HG02870 (cell line): Measurements from ENCODE around the gene DRP2.
"Not testable (repeated sequence)": the region's sequence is repeated elsewhere in the genome, so short reads cannot be mapped to it uniquely, and the experiment has no call there.

ENCODE experiments used
- ATAC-seq: cut with Tn5 transposase; IDR thresholded peaks from one replicate; pipeline ENCODE4 v1.9.1; 2021; ENCODE audit warnings: mild to moderate bottlenecking, moderate library complexity; ENCODE audit not compliant: unreplicated experiment

Gene DRP2

GRCh38 chrX:101219116-101219863 is at the start of gene DRP2:
DRP2 (plus strand) TSS chrX:101219786; CDS start chrX:101231648, 11,862 bp downstream.
- no peak for ATAC-seq

- no peak for ATAC-seq
These were observed 47.6 kb upstream of the DRP2 start for GRCh38 chrX:101171883-101172400.

- no peak for ATAC-seq
These were observed 43.1 kb upstream of the DRP2 start for GRCh38 chrX:101176439-101176838.

GRCh38 chrX:101184876-101185275 is 34.7 kb upstream of the DRP2 start:
- not testable (repeated sequence) for ATAC-seq

GRCh38 chrX:101187961-101188360 is 31.6 kb upstream of the DRP2 start:
- not testable (repeated sequence) for ATAC-seq

GRCh38 chrX:101190736-101191135 is 28.9 kb upstream of the DRP2 start:
- no peak for ATAC-seq

- ATAC-seq: no peak
These were observed 28.3 kb upstream of the DRP2 start for GRCh38 chrX:101191217-101191750.

- ATAC-seq: no peak
These were observed 24.0 kb upstream of the DRP2 start for GRCh38 chrX:101195442-101196173.

- ATAC-seq: no peak
These were observed 15.7 kb upstream of the DRP2 start for GRCh38 chrX:101203761-101204351.

- peak; percentile 64 for ATAC-seq
These were observed 13.1 kb upstream of the DRP2 start for GRCh38 chrX:101206471-101206870.

- ATAC-seq: peak; percentile 59
These were observed 11.3 kb upstream of the DRP2 start for GRCh38 chrX:101208152-101208905.

GRCh38 chrX:101210630-101211029 is 9.0 kb upstream of the DRP2 start:
- ATAC-seq: no peak

GRCh38 chrX:101217689-101218088 is 1.9 kb upstream of the DRP2 start:
- ATAC-seq: no peak

GRCh38 chrX:101219864-101220346 is 319 bp downstream of the DRP2 start:
- no peak for ATAC-seq

GRCh38 chrX:101220662-101221260 is 1.2 kb downstream of the DRP2 start:
- ATAC-seq: no peak

- peak; percentile 78 for ATAC-seq
These were observed 3.6 kb downstream of the DRP2 start for GRCh38 chrX:101223226-101223625.

- ATAC-seq: no peak
These were observed 9.6 kb downstream of the DRP2 start for GRCh38 chrX:101229170-101229569.

GRCh38 chrX:101230636-101231035 is 11.1 kb downstream of the DRP2 start:
- ATAC-seq: no peak

- no peak for ATAC-seq
These were observed 11.5 kb downstream of the DRP2 start for GRCh38 chrX:101231080-101231479.

GRCh38 chrX:101232316-101232715 is 12.7 kb downstream of the DRP2 start:
- ATAC-seq: no peak
